ENCODE data around the gene KIF6.

KIF6 gene

DNA sequence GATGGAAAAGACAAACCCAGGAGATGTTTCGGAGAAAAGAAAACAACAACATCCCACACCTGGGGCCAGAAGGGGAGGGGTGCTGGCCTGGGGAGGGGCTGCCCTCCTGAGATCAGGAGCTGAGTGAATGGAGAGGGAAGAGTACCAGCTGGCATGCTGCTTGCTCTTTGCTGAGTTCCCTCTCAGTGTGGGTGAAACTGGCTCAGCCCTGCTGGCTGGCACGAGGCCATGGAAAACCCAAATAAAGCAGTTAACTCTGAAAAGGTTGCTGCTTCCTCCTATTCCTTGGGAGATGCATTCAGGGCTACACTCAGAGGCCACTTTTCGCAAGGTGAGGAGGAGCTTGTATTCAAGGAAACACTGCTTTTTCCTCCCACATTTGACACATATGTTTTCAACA lies 394.7 kb downstream of the KIF6 start:
- H3K4me3 ChIP-seq (ENCODE audit: low read depth, low read length) = no peak overlapping the region
- no peak for DNase-seq (ENCODE audit: low read depth)
- TF ChIP-seq, protein P1, sequence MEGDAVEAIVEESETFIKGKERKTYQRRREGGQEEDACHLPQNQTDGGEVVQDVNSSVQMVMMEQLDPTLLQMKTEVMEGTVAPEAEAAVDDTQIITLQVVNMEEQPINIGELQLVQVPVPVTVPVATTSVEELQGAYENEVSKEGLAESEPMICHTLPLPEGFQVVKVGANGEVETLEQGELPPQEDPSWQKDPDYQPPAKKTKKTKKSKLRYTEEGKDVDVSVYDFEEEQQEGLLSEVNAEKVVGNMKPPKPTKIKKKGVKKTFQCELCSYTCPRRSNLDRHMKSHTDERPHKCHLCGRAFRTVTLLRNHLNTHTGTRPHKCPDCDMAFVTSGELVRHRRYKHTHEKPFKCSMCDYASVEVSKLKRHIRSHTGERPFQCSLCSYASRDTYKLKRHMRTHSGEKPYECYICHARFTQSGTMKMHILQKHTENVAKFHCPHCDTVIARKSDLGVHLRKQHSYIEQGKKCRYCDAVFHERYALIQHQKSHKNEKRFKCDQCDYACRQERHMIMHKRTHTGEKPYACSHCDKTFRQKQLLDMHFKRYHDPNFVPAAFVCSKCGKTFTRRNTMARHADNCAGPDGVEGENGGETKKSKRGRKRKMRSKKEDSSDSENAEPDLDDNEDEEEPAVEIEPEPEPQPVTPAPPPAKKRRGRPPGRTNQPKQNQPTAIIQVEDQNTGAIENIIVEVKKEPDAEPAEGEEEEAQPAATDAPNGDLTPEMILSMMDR (IDR thresholded peaks at IDR 0.05; ENCODE audit: insufficient read depth, low read depth, low read length, missing control alignments) = no peak

DNA sequence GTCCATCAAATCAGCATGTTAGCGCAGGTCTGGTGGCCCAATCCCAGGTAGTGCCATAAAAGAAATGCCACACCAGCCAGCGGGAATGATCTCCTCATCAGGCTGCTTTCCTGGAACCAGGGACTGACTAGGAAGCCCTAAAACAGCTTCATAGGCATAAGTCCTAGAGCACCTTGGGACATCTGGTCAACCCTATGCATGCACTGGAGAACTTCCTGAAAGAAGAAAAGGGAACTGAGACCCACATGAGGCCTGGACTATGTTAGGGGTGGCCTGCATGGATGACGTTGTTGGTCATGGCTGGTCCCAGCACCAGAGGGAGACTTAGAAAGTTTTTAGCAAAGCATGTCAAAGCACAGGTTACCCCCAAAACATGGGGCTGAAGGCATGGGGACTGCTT lies 395.2 kb downstream of the KIF6 start:
- peak; percentile 62 for DNase-seq (ENCODE audit: low read depth)
- H3K4me3 ChIP-seq (ENCODE audit: low read depth, low read length) = no peak overlapping the region
- TF ChIP-seq, protein P1 (IDR thresholded peaks at IDR 0.05; ENCODE audit: insufficient read depth, low read depth, low read length, missing control alignments) = no peak

DNA sequence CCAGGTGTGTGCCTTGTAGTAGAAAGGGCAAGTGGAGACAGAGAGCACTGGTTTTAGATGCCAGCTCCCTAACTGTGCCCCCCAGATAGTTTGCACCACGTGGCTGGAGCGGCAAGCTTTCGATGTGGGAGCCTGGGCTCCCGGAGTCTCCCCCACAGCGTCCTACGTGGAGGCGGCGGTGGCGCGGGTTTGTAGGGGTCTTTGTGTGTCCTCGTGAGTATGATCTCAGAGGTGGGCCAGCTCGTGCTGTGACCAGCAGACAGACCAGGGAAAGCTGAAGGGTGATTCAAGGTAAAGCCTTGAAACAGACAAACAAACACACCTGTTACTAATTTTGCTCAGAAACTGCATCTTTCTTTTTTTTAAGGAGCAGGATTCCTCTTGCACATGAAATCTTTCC lies 397.1 kb downstream of the KIF6 start:
- no peak for DNase-seq (ENCODE audit: low read depth)
- no peak overlapping the region for H3K4me3 ChIP-seq (ENCODE audit: low read depth, low read length)
- TF ChIP-seq, protein P1 (IDR thresholded peaks at IDR 0.05; ENCODE audit: insufficient read depth, low read depth, low read length, missing control alignments) = no peak

DNA sequence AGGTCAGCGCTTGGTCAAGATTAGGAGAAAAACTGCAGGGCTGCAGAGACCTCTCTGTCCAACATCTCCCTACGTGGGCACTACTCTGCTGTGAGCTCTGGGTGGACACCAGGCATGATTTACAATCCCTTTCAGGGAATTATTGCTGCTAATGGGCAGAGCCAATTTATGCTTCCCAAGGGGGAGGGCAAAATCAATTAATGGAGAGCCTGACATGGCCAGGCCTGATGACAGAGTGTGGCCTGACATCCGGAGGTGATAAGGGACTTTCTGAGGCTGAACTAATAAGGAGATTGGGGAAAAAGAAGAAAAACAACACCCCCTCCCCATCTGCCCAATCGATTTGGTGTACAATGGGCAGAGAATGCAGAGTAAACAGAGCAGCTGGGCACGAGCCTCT lies 397.7 kb downstream of the KIF6 start:
- TF ChIP-seq, protein P1 (IDR thresholded peaks at IDR 0.05; ENCODE audit: insufficient read depth, low read depth, low read length, missing control alignments) = no peak
- no peak overlapping the region for H3K4me3 ChIP-seq (ENCODE audit: low read depth, low read length)
- DNase-seq (ENCODE audit: low read depth) = no peak

DNA sequence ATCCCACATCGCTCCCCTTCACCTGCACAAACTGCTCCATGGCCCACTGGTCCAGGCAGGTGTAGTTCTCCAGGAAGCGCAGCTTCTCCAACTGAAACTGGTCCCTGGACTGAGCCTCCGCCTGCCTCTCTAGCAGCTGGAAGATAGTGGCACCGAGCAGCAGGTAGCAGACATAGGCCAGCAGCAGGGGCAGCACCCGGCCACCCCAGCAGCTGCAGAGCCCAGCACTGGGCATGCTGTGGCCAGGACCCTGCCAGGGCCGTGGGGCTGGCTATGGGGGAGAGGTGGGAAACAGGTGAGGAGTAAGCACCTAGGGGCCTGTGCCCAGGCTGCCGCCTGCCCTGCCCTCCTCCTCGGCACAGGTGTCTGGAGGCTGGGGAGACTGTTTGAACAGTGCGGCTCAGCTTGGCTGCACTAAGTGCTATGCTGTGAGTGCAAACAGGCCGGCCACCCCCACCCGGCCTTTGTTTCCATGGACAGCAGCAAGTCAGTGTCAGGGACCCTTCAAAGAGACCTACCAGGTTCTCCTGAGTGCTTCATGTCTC lies 402.8 kb downstream of the KIF6 start, which contains the start of gene KCNK16:
Gene KCNK16, minus strand, starts transcription at position 397 of the 545 bp plus-strand sequence. Its CDS starts 162 bp downstream, at position 235.
- TF ChIP-seq, protein P1 (IDR thresholded peaks at IDR 0.05; ENCODE audit: insufficient read depth, low read depth, low read length, missing control alignments) = no peak
- H3K4me3 ChIP-seq (ENCODE audit: low read depth, low read length) = no peak within 1 kb of the TSS
- DNase-seq (ENCODE audit: low read depth) = no peak

DNA sequence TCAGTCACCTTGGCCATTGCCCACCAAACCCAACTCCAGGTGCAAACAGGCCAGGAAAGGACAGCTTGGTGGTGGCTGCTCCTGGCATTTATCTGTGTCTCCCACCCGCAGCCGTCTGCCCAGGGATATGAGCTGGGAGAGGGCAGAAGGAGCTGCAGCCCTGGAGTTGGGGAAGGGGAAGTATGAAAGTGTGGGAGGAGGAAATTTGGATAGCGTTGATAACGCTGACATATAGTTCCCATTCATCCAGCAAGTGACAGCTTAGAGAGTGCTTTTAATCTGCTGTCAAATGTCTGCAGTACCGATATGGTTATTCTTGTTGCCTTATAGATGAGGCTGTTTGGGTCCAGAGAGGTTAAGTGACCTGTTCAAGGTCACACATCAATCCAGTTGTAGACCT lies 403.4 kb downstream of the KIF6 start:
- H3K4me3 ChIP-seq (ENCODE audit: low read depth, low read length) = no peak overlapping the region
- TF ChIP-seq, protein P1 (IDR thresholded peaks at IDR 0.05; ENCODE audit: insufficient read depth, low read depth, low read length, missing control alignments) = no peak
- DNase-seq (ENCODE audit: low read depth) = no peak

DNA sequence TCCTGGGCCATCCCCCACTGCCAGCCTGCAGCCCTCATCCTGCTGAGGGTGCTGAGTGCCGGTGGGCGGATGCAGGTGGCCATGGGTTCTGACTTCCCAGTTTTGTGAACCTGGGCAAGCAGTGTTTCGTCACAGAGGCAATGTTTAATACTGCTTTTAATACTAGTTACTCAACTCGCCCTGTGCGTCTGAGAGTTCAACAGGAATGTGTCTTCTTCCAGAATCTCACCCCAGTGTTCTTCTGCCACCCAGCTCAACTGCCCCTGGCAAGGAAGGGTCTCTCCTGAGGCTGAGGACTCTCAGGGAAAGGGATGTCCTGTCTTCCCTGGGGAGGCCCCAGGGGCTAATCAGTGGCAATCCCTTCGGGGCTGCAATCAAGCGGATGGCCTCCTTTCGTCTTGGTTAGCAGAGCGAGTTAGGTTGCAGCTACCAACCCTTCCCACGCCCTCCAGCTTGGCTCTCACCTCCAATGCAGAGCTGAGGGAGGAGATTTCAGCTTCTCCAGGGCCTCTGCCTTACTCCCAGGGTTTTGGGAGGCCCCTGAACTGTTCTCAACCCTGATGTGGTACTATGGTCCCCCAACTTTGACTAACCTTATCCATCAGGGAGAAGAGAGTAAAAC lies 404.7 kb downstream of the KIF6 start:
- DNase-seq (ENCODE audit: low read depth) = no peak
- no peak overlapping the region for H3K4me3 ChIP-seq (ENCODE audit: low read depth, low read length)
- TF ChIP-seq, protein P1 (IDR thresholded peaks at IDR 0.05; ENCODE audit: insufficient read depth, low read depth, low read length, missing control alignments) = no peak
